ENCODE data around the gene TMEM61.
"Not testable (repeated sequence)": the region's sequence is repeated elsewhere in the genome, so short reads cannot be mapped to it uniquely, and the experiment has no call there.

The TMEM61 gene

GRCh38 chr1:55001311-55001710, 20.9 kb downstream of the TMEM61 start:
- DNase-seq (ENCODE audit: low spot score), result no peak

- DNase-seq (ENCODE audit: low spot score), result no peak
Measured at GRCh38 chr1:55002686-55003085, 22.3 kb downstream of the TMEM61 start.

DNA sequence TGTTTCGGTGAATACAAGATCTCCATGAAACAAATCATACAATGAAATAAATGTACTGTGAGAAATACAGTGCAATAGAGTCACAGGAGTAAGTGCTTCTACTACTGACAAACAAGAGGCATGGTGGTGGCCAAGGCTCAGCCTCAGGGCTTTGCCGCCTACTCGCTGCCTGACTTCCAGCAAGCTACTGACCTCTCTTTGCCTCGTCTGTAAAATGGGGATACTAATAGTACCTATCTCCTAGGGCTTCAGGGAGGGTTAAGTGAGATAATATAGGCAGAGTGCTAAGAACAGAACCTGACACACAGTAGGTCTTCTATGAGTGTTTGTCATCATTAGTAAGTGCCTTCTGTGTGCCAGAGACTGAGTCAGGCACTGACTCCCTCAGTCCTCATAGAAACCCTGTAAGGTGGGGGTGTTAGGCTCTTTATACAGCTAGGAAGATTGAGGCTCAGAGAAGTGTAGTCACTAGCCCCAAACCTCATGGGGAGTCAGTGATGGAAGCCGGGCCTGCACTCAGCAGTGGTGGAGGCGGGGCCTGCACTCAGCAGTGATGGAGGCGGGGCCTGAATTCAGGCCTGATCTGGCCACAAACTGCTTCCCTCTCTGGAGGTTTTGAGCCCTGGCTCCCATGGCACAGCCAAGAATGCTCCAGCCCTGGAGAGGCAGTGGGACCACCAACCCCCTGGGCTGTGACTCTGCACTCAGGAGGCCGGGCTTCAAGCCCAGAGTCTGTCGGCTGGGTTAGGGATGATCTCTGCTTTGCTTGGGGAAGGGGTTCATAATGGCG, 25.1 kb downstream of the TMEM61 start:
- DNase-seq (ENCODE audit: low spot score), result no peak

GRCh38 chr1:55006931-55007330, 26.5 kb downstream of the TMEM61 start:
- no peak for DNase-seq (ENCODE audit: low spot score)

DNA sequence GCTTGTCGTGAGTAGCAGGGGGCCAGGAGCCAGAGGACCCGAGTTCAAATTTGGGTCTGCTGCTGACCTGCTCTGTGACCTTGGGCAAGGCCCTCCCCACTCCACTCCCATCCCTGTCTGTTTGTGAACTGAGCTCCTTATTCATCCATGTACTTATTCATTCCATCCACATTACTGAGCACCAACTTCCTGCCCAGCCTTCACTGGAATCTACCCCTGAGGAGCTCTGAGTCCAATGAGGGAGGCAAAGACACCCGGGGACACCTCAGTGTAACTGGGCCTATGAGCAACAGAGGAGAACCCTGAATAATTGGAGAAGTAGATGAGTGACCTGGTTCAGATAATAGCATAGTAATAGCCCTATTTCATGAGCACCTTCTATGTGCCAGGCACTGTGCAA, 27.2 kb downstream of the TMEM61 start:
- no peak for DNase-seq (ENCODE audit: low spot score)

DNA sequence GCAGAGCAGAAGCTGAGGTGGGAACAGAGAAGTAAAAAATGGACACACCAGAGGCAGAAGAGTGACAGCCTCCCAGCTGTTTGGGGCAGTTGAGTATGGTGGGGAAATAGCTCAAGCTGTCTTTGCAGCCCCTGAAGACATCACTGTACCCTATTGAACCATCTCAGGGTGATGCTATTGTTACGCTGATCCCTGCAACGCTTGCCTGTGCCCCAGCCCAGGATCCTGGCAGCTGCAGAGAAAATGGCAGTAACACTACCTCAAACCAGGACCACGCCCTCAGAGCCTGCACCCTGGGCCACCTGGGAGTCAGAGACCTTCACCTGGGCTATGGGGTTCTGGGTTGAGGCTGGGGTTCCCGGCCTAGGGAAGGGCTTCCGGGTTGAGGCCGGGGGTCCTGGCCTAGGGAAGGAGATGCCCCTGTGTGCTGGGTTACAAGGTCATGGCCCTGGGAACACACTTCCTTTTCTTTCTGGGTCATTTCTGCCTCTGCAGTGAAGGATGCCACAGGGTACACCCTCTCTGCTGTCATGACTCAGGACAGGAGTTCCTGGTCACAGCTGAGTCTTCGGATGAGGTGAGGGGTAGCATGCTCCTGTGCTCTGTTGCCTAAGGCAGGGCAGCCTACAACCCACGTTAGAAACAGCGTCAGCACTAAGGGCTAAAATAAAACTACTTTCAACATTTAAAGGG, 29.9 kb downstream of the TMEM61 start:
- DNase-seq (ENCODE audit: low spot score), result no peak

DNA sequence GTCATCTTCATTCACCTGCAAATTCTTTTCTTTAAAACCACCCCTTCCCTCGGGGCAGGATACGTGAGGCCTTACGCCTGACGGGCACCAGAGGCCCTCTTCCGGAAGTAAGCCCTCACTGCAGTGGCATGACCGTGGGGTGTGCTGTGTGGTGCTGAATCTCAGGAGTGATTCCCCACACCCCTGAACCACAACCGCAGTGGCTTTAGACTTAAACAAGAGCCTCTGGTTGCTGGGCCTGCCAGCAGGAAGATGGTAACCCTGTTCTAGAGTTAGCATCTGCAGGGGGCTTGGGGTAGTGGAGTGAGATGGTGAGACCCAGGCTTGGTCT, 30.4 kb downstream of the TMEM61 start:
- DNase-seq (ENCODE audit: low spot score), result no peak

GRCh38 chr1:55012661-55013060, 32.2 kb downstream of the TMEM61 start:
- DNase-seq (ENCODE audit: low spot score), result no peak

DNA sequence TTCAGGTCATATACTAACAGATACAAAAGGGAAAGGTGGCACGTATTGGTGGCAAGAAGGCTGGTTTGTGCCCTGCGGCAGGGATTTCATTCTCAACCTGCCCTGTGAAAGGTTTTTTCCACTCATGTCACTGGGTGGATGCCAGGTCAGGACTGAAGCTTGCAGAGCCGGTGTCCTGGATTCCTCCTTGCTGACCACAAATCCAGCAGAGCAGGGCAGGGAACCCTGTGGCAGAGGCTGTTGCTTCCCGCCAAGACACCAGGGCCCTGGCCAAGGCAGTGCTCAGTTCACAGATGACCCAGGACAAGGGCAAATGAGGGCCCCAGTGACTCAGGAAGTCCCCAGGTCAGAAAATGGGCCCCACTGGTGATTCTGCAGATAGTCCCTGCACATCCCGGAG, 34.7 kb downstream of the TMEM61 start:
- no peak for DNase-seq (ENCODE audit: low spot score)

DNA sequence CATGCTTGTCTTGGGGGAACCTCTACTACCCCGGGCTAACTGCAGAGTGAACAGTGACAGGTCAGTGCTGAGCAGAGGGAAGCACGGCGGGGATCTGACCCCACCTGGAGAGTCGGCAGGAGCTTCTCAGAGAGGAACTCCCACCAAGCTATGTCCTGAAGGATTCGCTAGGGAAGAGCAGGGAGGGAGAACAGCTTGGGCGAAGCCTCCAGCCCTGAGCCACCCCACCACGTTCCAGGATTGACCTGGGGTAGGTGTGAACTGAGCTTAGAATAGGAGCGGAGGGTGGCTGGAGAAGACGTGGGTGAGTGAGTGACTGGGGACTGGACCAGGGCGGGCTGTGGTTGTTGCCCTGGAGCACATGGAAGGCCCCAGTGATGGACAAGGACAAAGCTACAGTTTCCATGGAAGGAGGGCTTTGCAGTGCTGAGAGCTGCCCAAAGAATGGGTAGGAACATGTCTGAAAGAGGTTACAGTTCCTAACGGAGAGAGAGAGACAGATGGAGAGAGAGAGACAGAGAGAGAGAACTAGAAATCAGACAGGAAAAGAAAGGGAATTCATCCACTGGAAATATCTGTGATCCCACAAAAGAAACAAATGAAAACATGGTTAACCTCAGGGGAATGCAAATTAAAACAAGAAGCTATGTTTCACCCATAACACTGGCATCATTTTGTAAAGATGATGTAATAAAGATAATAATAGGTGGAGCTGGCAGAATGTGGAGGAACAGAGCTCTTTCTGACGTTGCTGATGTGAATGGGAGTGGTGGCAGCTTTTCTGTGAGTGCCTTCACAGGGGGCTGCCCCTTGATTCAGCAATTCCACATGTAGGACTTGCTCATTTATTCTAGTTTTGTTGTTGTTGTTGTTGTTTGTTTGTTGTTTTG, 35.5 kb downstream of the TMEM61 start:
- no peak for DNase-seq (ENCODE audit: low spot score)

GRCh38 chr1:55018395-55018794, 38.0 kb downstream of the TMEM61 start:
- no peak for DNase-seq (ENCODE audit: low spot score)

DNA sequence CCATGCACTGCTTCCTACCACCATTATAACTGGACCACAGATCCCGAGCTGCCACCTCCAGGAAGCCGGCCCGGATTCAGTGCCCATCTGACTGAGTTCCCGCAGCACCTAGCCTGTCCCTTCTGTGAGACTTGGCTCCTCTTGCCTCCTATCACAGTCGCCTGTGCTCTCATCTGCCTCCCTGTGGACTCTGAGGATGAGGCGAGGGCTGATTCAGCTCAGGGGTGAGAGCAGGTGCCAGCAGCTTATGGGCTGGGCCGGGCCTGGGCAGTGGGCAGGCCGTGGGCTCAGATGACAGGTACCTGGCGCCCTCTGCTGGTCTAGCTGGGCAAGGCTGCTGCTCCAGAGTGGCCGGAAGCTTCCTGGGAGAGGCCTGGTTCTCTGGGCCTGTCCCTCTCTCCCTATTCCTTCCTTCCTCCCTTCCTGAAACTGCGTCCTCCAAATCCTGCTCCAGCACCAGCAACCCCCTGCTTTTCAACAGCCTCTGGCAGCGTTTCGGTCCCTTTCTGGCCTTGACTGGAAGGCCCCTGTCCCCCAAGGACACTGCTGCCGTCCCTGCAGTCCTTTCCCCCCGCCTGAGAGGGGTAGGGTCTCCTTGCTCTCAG, 41.6 kb downstream of the TMEM61 start:
- DNase-seq (ENCODE audit: low spot score), result peak; percentile 18

DNA sequence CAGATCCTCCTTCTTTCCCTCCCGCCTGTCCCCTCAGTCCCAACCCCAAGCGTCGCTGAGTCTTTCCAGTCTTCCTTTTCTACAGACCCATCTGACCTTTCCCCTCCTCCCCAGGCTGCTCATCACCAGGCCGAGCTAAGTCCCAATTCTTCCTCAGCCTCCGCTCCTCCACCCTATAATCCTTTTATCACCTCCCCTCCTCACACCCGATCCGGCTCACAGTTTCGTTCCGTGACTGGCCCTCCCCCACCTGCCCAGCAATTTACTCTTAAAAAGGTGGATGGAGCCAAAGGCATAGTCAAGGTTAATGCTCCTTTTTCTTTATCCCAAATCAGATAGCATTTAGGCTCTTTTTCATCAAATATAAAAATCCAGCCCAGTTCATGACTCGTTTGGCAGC, 43.7 kb downstream of the TMEM61 start:
- DNase-seq (ENCODE audit: low spot score), result not testable (repeated sequence)

- DNase-seq (ENCODE audit: low spot score), result not testable (repeated sequence)
Measured at GRCh38 chr1:55026682-55027081, 46.3 kb downstream of the TMEM61 start.

DNA sequence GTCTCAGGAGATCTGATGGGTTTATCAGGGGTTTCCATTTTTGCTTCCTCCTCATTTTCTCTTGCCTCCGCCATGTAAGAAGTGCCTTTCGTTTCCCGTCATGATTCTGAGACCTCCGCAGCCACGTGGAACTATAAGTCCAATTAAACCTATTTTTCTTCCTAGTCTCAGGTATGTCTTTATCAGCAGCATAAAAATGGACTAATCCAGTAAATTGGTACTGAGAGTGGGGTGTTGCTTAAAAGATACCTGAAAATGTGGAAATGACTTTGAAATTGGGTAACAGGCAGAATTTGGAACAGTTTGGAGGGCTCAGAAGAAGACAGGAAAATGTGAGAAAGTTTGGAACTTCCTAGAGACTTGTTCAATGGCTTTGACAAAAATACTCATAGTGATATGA, 50.7 kb downstream of the TMEM61 start:
- DNase-seq (ENCODE audit: low spot score), result not testable (repeated sequence)

GRCh38 chr1:55033265-55033614, 52.8 kb downstream of the TMEM61 start:
- DNase-seq (ENCODE audit: low spot score), result no peak

DNA sequence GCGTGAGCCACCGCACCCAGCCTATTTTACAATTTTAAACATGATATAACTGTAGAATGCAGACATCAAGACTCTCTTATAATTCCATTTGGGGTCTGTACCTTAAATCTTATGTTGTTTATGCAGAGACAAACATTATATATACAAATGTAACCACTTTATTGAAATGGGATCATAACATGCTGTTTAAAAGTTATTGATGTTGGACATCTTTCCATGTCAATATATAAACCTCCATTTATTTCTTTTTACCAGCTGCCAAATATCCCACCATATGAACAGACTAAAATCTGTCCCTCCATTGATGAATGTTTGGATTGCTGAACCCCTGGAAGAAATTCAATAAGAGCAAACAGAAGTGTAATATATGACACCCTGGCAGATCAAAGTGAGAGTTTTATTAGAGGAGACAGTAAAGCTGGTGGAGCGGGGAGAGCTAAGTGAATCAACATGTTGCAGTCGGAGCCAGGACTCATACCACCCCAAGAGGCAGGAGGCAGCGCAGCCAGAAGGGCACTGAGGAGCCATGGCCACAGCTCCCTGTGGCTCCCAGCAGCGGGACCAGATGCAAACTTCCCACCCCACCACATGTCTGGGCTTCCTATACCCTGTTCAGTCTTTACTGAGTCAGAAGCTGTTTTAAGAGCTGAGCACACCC, 54.2 kb downstream of the TMEM61 start:
- no peak for DNase-seq (ENCODE audit: low spot score)

DNA sequence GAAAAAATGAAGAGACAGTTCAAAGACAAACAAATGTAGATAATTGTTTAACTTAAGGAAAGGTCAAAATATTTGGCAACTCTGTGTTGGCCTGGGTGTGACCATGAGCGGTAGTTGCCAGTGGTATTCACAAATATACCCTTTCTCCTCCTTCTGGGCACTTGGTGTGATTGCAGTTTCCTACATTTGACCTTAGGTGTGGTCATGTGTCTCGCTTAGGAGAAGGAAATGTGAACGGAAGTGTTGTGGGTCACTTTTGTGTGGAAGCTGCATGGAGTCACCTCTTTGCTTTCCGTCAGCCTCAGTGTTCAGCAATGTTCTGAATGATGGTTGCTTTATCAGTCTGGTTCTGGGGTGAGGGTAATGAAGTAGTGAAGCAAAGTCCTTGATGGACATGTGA, 55.5 kb downstream of the TMEM61 start:
- DNase-seq (ENCODE audit: low spot score), result no peak

- no peak for DNase-seq (ENCODE audit: low spot score)
Measured at GRCh38 chr1:55037733-55038551, 57.5 kb downstream of the TMEM61 start.

DNA sequence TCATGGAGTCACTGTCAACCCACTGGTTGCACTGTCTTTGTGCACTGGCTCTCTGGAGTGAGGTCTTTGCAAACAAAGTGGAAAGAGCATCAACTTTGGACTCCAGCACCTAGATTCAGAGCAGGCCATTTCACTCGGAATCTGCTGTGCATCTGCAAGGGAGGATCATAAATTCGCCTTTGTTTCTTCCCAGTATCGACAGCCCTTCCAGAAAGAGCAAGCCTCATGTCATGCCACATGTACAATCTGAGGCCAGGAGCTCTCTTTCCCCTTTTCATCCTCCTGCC, 58.1 kb downstream of the TMEM61 start:
- no peak for DNase-seq (ENCODE audit: low spot score)

GRCh38 chr1:55038974-55039341, 58.5 kb downstream of the TMEM61 start:
- no peak for DNase-seq (ENCODE audit: low spot score)
